Sigmoid colon (tissue), 4 donors: Measurements from ENCODE around the gene AMBRA1.

ENCODE experiments used
- EP300 ChIP-seq, 4 donors: sonication (generic); formaldehyde crosslinking; IDR thresholded peaks; one replicate each; pipeline ENCODE4 v1.6.1; 2017; ENCODE audit warnings: antibody characterized with exemption in 4 of 4
- POLR2A ChIP-seq, 2 donors: fragments of 450-650 bp; IDR thresholded peaks; one replicate each; pipeline ENCODE4 v1.6.1; 2016; ENCODE audit warnings: antibody characterized with exemption in 2 of 2, mild to moderate bottlenecking in 2 of 2, moderate library complexity in 2 of 2
- POLR2AphosphoS5 ChIP-seq, 4 donors: sonication (generic); formaldehyde crosslinking; IDR thresholded peaks; one replicate each; pipeline ENCODE4 v1.6.1; 2017; ENCODE audit warnings: antibody characterized with exemption in 4 of 4
- TF ChIP-seq, protein P1 (sequence below), 4 experiments: fragments of 450-650 bp in 3 of 4; fragments of 200-600 bp in 1 of 4; IDR thresholded peaks; one replicate each; pipeline ENCODE4 v1.5.1; 2016 to 2019; ENCODE audit warnings: antibody characterized with exemption in 4 of 4, mild to moderate bottlenecking in 3 of 4, moderate library complexity in 2 of 4

DNA sequence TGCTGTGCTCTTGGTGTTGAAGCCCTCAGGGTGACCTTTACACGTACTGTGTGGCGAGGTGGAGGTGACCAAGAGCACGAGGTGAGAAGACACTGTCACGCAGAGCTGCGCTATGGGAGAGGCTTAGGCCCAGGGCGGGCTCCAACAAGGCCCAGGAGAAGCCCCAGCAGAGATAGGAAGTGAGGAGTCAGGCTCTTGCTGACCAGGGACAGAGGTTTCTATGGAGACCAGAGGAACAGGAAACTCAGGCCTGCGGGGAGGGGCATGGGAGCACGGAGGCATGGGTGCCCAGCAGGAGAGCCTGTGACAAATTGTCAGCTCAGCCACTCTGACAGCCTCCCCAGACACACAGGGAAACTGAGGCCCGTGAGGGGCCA is 230.8 kb downstream of the AMBRA1 start:
- TF ChIP-seq, protein P1, sequence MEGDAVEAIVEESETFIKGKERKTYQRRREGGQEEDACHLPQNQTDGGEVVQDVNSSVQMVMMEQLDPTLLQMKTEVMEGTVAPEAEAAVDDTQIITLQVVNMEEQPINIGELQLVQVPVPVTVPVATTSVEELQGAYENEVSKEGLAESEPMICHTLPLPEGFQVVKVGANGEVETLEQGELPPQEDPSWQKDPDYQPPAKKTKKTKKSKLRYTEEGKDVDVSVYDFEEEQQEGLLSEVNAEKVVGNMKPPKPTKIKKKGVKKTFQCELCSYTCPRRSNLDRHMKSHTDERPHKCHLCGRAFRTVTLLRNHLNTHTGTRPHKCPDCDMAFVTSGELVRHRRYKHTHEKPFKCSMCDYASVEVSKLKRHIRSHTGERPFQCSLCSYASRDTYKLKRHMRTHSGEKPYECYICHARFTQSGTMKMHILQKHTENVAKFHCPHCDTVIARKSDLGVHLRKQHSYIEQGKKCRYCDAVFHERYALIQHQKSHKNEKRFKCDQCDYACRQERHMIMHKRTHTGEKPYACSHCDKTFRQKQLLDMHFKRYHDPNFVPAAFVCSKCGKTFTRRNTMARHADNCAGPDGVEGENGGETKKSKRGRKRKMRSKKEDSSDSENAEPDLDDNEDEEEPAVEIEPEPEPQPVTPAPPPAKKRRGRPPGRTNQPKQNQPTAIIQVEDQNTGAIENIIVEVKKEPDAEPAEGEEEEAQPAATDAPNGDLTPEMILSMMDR (IDR thresholded peaks at IDR 0.05) = no peak
- TF ChIP-seq POLR2A (IDR thresholded peaks at IDR 0.05) (no peak), EP300 (IDR thresholded peaks at IDR 0.05) (no peak), POLR2AphosphoS5 (IDR thresholded peaks at IDR 0.05) (no peak)
